ENCODE data around the gene TNNT1. TPM values are rescaled to one million over a fixed set of nuclear protein-coding genes. Genes with fewer than 3 reads are reported as not detected.
A peak's percentile ranks its signal among the peaks of the same experiment; 100 is the strongest.

The TNNT1 gene
- total RNA-seq, 1 experiment from 2014 or later, result 53.1 TPM

- in situ Hi-C loops (cut with HindIII; ENCODE audit: low pct_unique_long_range_greater_than_20kb, low sequenced_read_pairs), result no loop called here
- no peak for DNase-seq (ENCODE audit: low read depth, low spot score)
Observed at GRCh38 chr19:55098716-55099556, 50.1 kb downstream of the TNNT1 start.

DNA sequence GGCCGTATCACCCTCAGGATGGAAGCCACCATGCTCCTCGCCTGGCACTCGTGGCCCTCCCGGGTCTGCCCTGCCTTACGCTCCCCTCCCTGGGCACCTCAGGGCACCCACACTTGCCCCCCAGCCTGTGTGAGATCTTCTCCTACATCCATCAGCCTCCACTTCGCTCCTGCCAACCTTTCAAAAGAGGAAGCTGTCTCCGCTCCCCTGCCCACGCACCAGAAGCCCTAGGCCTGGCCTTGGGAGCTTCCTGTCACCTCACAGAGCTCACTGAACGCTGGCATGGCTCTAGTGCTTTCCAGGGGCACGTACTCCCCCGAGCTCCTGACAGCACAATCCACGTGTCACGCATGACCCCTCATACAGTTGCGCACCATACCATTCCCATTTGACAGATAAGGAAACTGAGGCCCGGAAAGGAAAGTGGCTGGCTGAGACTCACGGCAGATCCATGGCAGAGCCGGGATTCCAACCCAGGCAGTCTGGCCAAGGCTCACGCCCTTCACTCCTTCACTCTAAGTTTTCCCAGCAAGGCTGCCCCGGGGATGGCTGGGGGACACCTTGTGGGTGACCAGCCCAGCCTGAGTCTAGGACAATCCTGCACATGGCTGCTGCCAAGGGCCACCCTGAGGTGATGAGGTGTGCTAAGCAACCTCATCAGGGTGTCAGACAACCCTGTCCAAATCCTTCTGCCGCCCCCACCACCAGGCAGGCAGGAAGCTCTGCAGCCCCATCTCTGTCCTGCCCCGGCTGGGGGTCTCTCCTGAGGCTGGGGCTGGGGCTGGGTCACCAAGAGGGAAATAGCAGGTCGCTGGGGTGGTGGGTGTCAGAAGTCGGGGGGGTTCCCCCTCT lies 50.9 kb downstream of the TNNT1 start:
- in situ Hi-C loops (cut with HindIII; ENCODE audit: low pct_unique_long_range_greater_than_20kb, low sequenced_read_pairs), result no loop called here
- no peak for DNase-seq (ENCODE audit: low read depth, low spot score)

DNA sequence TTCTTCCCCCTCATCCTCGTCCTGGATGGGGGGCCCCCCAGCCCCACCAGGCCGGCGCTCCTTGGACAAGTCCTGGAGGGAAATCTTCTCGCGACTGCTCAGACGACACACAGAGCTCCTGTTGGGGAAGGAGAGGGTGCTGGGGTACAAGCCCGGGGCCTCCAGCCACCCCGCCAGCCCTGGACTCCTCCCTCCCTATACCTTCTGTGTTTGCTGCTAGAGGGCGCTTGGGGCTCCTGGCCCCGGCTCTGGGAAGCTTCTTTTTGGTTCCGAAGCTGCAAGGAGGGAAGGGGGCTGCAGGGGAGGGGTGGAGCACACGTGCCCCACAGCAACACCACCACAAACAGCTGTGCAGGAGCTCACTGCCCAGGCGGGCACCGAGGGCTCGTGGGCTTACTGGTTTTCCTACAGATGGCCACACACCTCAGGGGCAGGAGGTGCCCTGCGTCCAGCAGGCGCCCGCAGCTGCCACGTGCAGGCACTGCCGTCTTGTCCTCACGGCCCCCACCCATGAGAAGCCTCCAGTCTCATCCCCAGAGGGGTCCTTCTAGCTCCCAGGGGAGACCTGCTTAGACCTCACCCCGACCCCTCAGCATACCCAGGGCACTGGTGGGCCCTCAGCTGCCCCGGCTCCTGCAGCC lies 52.8 kb downstream of the TNNT1 start:
- no peak for DNase-seq (ENCODE audit: low read depth, low spot score)
- in situ Hi-C loops (cut with HindIII; ENCODE audit: low pct_unique_long_range_greater_than_20kb, low sequenced_read_pairs), result no loop called here

DNA sequence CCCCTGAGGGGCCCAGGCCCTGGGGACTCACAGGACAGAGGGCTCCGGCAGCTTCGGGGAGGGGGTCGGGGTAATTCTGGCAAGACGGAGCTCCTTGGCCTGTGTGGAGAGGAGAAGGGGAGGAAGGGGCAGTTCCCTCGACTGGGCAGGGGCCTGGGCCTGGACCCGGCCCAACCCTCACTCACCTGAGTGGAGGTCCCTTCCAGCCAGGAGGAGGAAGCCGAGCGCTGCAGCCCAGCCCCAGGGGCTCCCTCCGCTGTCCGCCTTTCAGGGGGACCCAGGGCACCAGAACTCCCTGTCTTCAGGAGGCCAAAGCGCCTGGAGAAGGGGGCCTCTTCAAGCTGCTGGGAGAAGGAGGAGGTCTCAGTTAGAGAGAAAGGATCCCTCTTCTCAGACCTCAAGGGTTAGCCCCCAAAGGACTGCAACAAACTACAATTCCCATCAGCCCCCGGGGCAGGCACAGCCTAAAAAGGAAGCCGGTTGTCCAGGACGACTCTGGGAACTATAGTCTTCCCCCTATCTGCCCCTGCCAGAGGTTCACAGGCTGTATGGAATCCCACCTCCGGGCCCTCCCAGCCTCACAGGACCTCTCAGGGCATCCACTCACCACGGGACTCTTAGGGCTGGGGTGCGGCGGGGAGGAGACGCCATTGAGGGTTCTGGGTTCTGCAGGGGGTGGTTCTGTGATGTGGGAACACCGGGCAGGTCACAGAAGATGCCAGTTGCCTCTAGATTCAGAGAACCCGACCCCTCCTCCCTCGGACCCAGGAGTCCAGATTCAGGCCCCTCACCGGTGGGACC lies 53.5 kb downstream of the TNNT1 start:
- in situ Hi-C loops (cut with HindIII; ENCODE audit: low pct_unique_long_range_greater_than_20kb, low sequenced_read_pairs), result no loop called here

GRCh38 chr19:55094456-55095259 lies 54.3 kb downstream of the TNNT1 start:
- in situ Hi-C loops (cut with HindIII; ENCODE audit: low pct_unique_long_range_greater_than_20kb, low sequenced_read_pairs), result no loop called here
- DNase-seq (ENCODE audit: low read depth, low spot score), result no peak

More for the DNA sequence above, 53.5 kb downstream of the TNNT1 start:
- DNase-seq (ENCODE audit: low read depth, low spot score), result peak; percentile 45

DNA sequence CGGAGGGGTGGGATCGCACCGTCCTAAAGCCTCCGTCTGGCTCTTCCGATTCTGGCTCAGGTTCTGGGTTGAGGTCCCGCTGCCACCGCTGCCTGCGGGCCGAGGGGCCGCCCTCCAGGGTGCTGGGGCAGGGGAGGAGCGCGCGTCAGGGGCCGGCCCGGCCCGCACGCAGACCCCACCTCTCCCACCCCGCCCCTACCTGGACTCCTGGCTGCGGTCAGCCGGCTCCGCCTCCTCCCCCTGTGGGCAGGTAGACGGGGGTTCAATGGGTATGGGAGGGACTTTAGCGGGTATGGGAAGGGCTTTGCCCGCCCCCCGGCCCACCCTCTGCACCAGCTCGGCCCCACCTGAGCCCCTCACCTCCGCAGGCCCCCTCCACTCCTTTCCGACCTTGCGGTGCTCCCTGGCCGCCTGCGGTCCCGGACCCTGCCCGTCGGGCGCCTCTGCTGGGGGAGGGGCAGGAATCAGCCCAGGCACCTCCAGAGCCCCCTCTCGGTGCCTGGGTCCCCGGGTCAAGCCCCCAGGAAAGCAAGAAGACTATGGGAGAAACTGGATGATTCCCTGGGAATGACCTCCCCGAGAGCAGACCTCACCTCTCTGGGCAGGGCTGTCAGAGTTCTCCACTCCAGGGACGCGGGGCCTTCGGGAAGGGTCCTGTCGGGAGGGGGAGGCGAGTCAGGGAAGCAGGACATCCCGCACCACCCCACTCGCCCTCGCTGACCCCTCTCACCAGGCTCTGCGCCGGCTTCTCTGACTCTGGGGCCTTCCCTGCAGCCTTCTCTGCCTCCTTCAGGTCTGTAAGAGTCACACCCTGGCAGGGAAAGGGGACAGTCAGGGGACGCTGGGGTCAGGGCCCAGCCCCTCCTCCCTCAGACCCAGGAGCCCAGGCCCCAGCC lies 56.3 kb downstream of the TNNT1 start:
- DNase-seq (ENCODE audit: low read depth, low spot score), result no peak
- in situ Hi-C loops (cut with HindIII; ENCODE audit: low pct_unique_long_range_greater_than_20kb, low sequenced_read_pairs), result no loop called here

DNA sequence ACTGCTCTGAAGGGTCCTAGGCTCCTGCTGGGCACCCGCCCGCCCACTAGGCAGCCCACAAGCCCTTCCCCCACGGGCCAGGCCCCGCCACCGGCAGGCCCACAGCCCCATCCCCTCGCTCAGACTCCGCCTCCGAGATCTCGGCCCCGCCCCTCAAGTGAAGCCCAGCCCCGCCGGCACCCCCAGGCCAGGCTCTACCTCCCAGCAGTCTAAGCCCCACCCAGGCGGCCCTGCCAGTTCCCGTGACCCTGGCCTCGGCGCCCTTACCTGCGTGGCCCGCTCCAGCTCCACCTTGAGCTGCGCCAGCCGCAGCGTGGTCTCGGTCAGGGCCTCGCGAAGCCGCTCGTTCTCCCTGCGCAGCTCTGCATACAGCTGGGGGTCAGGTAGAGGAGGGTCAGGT lies 57.1 kb downstream of the TNNT1 start:
- in situ Hi-C loops (cut with HindIII; ENCODE audit: low pct_unique_long_range_greater_than_20kb, low sequenced_read_pairs), result no loop called here
- DNase-seq (ENCODE audit: low read depth, low spot score), result no peak

GRCh38 chr19:55091126-55091910 lies 57.7 kb downstream of the TNNT1 start:
- in situ Hi-C loops (cut with HindIII; ENCODE audit: low pct_unique_long_range_greater_than_20kb, low sequenced_read_pairs), result no loop called here
- DNase-seq (ENCODE audit: low read depth, low spot score), result no peak

DNA sequence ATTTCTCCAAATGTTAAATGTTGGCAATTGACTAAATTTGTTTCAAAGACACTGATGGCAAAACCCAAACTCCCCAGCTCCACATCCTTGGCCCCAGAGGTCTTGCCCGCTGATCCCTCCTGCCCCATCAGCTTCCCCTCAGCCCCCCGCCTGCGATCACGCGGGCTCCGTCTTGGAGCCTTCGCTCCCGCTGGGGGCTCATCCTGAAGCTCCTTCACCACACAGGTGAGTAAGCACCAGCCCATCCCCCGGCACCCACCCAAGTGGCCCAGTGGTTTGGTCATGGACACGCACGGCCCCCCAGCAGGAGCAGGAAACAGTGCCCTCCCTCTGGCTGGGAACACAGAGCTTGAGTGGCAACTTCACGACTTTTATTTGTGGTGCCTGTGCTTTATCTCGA lies 58.4 kb downstream of the TNNT1 start:
- in situ Hi-C loops (cut with HindIII; ENCODE audit: low pct_unique_long_range_greater_than_20kb, low sequenced_read_pairs), result no loop called here
- DNase-seq (ENCODE audit: low read depth, low spot score), result no peak

DNA sequence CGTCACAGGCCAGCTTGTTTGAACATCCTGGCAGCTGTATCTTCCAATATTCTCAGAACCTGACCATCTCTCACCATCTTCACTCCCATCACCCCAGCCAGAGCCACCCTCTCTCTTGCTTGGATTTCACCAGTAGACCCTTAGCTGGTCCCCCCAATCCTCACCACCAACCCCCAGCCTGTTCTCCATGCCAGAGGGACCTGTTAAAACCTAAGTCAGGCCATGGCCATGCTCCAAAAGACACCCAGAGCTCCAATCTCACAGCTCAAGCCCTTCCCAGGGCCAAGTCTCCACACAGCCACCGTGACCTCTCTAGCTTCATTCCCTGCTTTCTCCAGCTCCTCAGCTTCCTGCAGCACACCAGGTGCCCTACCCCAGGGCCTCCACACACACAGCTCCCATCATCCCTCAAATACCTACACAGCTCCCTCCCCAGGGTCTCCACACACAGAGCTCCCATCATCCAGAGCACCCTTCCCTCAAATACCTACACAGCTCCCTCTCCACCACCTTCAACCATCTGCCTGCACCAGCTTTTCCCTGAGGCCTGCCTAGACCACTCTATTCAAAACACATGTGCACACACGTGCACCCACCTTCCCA lies 59.6 kb downstream of the TNNT1 start:
- no peak for DNase-seq (ENCODE audit: low read depth, low spot score)
- in situ Hi-C loops (cut with HindIII; ENCODE audit: low pct_unique_long_range_greater_than_20kb, low sequenced_read_pairs), result no loop called here

DNA sequence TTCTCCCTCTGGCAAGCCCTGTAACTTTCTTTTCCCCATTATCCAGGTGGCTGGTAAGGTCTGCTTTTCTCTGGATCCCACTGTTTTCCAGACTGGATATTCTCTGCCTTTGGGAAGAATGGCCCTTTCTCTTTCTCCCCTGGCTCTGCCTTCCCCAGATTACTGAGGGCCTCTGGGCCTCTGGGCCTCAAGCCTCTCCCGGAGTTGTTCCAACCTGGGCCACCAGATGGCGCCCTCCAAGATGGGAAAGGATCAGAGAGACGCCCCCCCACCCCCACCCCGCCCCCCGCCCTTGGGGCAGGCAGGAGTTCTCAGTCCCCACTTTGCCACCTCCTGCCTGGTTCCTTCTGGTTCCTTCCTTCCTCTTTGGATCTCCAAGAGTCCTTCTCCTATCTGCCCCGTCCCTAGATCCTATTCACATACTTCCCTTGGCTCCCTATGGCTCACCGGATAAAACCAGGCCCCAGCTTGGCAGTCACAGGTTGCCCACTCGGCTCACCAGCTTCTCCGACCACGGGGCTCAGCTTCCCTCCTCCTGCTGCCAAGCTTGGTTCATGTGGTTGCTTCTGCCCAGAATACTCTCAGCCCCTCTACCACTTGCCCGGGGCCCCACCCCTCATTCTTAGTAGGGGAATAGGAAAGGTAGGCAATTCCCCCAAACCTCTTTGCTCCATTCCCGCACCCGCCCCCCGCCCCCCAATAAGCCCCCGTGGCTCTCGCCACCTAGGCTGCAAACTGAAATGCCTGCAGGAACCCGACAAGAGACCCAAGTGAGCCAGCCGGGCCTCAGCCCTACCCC lies 60.3 kb downstream of the TNNT1 start:
- peak; percentile 84 for DNase-seq (ENCODE audit: low read depth, low spot score)
- in situ Hi-C loops (cut with HindIII; ENCODE audit: low pct_unique_long_range_greater_than_20kb, low sequenced_read_pairs), result no loop called here

- in situ Hi-C loops (cut with HindIII; ENCODE audit: low pct_unique_long_range_greater_than_20kb, low sequenced_read_pairs), result no loop called here
- no peak for DNase-seq (ENCODE audit: low read depth, low spot score)
Observed at GRCh38 chr19:55088021-55088451, 61.0 kb downstream of the TNNT1 start.

DNA sequence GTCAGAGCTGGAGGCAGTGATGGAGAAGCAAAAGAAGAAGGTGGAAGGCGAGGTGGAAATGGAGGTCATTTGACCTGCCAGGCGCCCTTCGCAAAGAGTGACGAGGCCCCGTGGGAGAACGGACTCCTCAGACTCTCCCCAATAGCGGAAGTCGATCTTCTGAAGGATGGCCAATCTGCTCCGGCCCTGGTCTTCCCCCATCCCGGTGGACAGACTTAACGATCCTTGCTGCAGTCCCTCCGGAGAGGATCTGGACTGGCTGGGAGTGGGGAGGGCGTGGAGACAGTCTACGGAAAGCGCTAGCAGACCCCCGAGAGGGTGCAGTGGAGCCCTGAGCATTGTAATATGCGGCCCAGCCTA lies 61.5 kb downstream of the TNNT1 start:
- DNase-seq (ENCODE audit: low read depth, low spot score), result no peak
- in situ Hi-C loops (cut with HindIII; ENCODE audit: low pct_unique_long_range_greater_than_20kb, low sequenced_read_pairs), result no loop called here
